H1 (cell line): Measurements from ENCODE around the gene OAT.

Source experiments
- POLR2AphosphoS5 ChIP-seq: IDR thresholded peaks from 2 replicates; pipeline ENCODE4 v1.6.1; 2011; ENCODE audit warnings: low read depth, low read length
- SUZ12 ChIP-seq: fragments of 200-600 bp; sonication (generic); IDR thresholded peaks from 2 replicates; pipeline ENCODE4 v1.6.1; 2012; ENCODE audit warnings: mild to moderate bottlenecking, inconsistent platforms, low read length, moderate library complexity, mixed read lengths
- TAF1 ChIP-seq: IDR thresholded peaks from 2 replicates; pipeline ENCODE4 v1.6.1; 2011; ENCODE audit warnings: mild to moderate bottlenecking, low read depth, low read length
- TF ChIP-seq, protein P1 (sequence below), 3 experiments: IDR thresholded peaks; 1 replicate in 2 of 3; 2 replicates in 1 of 3; pipeline versions ENCODE4 v1.5.1 to v1.6.1; 2011; ENCODE audit warnings: low read length in 3 of 3, mild to moderate bottlenecking in 3 of 3, inconsistent platforms in 2 of 3, low read depth in 1 of 3, moderate library complexity in 1 of 3; ENCODE audit not compliant: insufficient read depth in 1 of 3; ENCODE audit errors: control extremely low read depth in 1 of 3

DNA sequence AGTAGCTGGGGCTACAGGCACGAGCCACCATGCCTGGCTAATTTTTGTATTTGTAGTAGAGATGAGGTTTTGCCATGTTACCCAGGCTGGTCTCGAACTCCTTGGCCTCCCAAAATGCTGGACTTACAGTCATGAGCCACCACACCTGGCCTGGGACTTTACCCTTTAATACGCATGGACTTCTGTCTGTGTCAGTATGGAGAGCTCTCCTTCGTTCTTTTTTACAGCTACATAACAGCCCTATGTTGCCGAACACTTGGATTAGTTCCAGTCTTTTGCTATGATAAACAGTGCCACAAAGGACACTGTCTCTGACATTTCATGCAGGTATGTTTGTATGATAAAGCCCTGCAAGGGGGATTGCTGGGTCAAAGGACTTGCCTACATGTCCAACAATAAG is 10.9 kb upstream of the OAT start:
- TF ChIP-seq POLR2AphosphoS5 (no peak), SUZ12 (no peak), TAF1 (no peak)
- TF ChIP-seq, protein P1, sequence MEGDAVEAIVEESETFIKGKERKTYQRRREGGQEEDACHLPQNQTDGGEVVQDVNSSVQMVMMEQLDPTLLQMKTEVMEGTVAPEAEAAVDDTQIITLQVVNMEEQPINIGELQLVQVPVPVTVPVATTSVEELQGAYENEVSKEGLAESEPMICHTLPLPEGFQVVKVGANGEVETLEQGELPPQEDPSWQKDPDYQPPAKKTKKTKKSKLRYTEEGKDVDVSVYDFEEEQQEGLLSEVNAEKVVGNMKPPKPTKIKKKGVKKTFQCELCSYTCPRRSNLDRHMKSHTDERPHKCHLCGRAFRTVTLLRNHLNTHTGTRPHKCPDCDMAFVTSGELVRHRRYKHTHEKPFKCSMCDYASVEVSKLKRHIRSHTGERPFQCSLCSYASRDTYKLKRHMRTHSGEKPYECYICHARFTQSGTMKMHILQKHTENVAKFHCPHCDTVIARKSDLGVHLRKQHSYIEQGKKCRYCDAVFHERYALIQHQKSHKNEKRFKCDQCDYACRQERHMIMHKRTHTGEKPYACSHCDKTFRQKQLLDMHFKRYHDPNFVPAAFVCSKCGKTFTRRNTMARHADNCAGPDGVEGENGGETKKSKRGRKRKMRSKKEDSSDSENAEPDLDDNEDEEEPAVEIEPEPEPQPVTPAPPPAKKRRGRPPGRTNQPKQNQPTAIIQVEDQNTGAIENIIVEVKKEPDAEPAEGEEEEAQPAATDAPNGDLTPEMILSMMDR (IDR thresholded peaks at IDR 0.05; ENCODE audit: control extremely low read depth in 1 of 3, insufficient read depth in 1 of 3, low read depth in 1 of 3, low read length in 3 of 3): no peak
